ENCODE measurements around the gene EPB41L4B.

Gene EPB41L4B

GRCh38 chr9:109192732-109193361 is 128.0 kb downstream of the EPB41L4B start:
- DNase-seq = no peak

GRCh38 chr9:109191746-109192145 is 129.1 kb downstream of the EPB41L4B start:
- DNase-seq = no peak

DNA sequence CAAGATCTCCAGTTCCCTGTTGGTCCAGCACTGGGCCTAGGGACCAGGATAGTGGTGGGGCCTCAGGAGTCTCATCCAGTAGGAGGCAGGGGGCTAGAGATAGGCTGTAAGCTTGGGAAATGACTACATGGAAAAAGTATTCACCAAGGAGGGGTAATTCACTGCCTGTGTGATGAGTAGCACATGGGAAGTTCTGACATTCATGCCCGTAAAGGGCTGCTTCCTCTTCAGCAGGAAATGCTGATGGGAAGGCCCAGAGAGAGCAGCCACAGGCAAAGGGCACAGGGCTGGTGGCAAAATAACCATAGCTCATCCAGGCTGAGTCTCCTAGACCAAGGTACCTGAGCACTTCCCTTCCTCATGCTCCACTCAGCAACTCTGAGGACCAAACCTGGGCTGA is 130.7 kb downstream of the EPB41L4B start:
- DNase-seq = no peak

DNA sequence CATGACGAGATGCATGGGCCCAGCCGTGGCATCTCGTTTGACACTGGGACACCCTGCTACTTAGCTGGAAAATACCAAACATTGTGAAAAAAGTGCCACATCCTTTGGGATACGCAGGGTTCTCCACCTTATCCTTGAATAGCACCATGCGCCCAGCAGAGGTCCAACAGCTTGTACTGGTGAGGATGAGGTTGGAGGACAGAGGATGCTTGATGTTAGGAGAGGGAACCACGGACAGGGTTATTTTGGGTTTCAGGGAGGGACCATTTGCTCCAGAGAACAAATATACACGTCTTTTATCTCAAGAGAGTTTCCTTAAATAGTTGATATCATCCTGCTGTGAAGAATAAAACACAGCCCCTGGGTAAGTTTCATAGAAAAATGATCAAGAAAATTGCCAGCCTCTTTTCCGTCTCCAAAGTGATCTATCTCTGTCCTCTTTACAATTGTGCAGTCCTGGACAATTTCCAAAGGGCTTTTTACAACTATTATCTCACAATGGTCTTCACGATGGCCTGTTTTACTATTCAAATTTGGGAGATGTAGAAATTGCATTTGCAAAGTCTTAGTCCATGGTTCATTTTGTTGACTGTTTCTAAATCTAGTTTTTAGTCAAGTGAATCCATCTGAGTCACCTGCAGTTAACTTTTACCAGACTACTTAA is 133.9 kb downstream of the EPB41L4B start:
- DNase-seq = no peak

DNA sequence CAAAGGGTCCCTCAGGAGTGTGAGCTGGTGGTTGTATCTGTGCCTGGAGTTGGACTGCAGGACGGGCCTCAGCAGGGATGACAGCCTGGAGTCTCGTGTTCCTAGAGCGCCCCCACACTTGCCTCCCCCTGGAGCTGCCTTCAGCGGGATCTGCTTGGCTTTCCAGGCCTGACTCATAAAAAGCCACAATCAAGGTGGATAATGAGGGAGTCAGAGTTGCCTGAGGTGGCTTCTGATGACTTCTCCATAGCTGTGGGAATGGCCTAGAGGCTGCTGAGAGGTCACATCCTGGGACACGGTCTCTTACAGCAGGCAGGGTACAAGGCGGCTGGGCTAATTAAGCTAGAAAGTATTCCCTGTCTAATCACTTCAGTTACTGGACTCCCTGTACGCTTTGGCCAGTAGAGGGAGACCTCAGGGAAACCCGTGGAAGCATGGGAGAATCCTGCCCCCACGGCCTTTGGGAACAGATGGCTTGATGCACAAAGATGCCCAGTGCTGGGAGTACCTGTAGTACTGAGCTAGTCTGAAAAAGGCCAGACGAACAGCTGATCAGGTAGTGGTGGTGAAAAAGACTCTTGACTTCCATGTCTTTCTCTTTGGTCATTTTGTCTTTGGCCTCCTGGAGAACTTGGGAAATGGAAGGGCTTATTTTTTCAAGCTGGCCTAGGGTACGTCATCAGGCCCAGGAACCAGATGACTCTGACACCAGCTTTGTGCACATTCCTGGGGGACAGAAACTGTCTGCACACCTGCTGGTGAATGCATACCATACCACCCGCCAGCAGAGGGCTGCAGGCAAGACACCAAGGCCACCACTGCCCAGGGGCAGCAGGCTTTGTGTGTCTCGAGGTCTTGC is 137.7 kb downstream of the EPB41L4B start:
- no peak for DNase-seq

DNA sequence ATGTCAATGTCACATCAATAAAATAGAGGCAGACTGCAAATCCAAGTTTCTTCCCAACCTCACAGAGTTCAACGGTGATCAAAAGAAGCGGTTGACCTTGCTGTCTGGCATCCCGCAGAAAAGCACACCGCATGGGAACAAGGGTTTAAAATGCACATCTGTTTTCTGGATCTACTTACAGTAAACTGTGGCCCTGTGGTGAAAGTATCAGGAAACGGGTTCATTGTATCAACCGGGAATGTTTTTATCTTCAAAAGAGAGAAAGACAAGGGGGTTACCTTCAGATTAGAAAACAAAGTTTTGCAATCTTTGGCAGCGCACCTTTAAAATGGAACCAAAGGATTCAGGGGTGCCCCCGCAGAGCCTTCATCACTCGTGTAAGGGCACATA is 138.3 kb downstream of the EPB41L4B start:
- no peak for DNase-seq

DNA sequence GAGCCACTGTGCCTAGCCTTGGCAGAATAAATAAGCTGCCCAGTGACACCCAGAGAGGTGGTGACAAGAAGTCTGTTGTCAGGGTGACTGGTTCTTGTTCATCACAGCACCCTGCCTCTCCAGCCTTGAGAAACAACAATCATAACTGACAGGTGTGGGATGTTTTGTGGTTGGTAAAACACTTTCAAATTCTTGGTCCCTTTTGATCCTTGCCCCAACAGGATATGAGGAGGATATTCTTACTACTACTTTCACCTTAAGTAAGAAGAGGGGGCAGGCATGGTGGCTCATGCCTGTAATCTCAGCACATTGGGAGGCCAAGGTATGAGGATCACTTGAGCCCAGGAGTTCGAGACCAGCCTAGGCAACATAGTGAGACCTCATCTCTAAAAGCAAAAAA is 139.6 kb downstream of the EPB41L4B start:
- no peak for DNase-seq

DNA sequence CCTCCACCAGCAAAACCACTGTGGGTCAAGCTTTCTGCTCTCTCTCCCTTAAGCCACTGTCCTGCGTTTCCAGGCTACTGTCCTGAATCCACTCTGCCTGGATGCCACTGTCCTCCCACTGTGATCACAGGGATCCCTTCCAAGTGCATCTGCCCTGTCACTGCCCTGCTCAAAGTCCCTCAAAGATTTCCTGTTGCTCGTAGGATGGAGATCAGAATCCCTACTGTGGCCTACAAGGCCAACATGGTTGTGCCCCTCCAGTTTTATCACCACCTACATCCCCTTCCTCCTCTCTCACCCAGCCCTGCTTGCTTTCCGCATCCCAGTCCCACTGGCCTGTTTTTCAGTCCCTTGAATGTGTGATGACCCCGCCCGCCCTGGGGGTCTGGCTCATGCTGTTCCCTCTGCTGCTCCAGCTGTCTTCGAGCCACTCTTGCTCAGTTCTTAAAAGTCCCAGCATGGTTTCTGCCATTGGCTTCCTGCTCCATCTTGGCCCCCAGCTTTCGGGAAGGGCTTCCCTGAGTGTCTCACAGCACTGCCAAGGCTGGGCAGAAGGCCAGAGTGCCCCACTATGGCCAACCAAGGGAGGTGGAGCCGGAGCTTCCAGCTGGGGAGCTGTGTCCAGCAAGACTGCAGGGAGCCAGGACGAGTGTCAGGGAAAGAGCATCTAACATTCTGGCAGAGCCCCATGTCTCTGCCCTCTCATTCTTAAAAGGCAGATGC is 140.9 kb downstream of the EPB41L4B start:
- DNase-seq = no peak

DNA sequence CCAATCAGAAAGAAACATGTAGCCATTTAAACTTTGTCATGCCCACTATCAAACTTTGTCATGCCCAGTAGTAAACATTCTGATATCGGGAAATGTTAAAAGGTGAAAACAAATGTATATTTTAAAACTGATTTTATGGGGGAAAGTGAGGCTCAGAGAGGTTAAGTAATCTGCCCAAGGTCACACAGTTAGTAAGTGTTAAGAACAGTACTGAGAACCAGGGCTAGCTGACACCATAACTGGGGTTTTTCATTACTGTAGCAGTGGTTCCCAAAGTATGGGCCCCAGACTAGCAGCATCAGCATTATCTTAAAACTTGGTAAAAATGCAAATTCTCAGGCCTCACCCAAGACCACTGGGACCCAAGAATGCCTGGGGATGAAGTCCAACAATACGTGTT is 143.9 kb downstream of the EPB41L4B start:
- no peak for DNase-seq

DNA sequence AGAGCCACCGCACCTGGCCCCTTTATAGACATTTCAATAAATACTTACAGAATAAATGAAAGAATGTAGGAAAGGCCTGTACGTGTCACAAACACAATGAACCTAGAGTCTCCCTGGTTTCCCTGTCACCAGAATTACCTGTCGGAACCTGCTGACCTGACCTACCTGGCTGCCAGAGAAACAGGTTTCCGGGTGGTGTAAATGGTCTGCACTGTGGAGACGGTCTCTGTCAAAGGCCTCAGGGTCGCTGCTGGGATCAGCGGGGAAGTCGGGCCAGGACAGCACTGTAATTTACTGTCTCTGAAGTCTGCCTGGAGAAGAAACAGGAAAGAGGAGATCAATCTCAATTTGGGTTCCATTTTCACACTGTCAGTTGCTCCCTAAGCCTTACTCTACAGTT is 144.5 kb downstream of the EPB41L4B start:
- no peak for DNase-seq

DNA sequence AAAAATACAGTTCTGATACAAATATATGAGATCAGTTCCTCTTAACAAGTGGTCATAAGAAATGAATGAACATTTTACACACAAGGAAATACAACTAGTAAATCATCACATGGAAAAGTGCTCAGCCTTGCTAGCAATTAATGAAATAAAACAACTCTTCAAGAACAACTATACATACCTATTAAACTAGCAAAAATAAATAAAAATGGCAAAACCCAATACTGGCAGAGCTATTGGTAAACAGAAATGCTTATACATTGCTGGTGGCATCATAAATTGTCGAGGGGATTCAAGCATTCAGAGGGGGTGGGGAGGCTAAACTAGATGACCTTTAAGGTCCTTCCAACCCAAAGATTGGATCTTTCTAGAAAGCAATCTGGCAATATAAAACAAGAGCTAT is 147.9 kb downstream of the EPB41L4B start:
- DNase-seq = no peak

DNA sequence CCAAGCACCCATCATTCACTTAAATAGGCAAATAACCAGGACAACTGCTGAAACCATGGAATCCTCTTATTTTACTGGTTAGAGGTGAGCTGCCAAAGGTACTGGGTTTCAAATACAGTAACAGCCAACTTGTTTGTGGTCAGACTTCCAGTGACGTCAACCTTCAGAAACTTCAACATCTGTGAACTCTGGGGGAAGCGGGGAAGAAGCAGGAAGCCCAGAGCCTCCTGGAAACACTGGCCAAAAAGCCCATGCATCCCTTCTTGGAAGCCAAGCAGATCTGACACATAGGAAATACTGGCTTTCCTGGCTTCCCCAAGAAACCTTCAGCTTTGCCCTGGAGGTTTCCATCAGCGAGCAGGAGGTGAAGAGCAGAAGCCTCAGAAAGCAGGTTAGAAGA is 148.9 kb downstream of the EPB41L4B start:
- DNase-seq = no peak

DNA sequence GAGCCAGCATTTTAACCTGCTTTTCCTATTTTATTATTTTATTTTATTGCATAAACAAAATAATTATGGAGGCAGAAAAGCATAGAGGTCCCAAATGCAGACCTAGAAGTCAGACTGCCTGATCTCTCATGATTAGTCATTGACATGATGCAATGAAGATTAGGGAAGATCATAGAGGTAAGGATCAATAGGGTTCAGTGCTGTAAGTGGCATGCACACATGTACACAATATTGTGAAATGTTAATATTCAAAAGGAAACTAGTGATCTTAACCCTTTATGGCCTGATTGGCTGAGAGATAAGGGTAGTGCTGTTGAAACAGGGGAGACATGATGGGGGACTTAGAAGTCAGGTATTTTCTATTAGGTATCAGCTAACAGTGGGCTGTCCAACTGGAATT is 152.7 kb downstream of the EPB41L4B start:
- no peak for DNase-seq

DNA sequence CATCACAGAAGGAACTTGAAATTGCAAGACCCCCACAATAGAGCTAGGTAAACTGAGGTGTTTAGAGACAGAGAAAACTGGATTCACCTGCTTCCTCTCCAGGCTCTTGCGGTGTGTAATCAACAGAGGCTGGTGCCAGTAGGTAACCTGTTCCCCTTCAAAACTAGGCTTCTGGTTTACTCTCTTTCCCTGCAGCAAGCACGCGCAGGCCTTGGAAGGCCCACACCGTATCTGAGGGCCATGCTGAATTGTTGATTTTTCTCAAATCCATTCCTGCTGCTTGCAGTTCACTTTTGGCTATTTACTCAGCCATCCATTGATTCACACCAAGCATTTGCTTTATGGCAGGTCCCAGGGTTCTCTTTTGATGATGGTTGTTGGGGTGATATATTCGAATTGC is 153.1 kb downstream of the EPB41L4B start:
- no peak for DNase-seq

DNA sequence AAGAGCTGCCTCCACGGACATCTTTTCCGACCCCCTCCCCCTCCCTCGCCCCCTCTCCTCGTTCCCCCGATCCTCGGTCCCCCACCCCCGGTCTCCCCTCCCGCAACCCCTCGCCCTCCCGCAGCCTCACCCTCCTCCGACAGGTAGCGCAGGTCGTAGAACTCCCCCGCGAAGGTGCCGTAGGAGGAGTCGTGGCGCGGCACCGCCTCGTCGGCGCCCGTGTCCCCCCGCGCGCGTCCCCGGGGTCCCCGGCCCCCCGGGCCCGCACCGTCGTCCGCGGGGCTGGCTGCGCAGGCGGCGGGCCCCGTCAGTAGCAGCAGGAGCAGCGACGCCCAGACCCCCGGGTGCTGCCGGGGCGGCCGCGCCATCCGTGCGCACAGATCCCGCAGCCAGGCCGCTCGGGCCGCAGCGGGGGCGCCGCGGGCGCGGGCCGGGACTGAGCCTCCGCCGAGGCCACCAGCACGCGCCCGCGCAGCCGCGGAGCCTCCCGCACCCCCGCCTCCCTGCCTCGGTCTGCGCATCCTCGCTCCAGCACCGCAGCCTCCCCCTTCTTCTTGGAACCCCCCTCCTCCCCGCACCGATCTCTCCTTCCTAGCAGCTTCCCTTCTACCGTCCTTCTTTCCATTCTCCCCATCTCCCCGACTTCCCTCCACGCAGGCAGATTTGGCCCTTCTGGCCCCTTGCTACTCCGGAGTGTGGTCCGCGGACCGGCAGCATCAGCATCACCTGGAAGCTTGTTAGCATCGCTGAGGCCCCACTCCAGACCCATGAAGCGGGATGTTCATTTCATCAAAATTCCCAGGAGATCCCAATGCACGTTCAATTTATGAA is 153.9 kb downstream of the EPB41L4B start, which contains the start of gene FRRS1L:
Gene FRRS1L, minus strand, starts transcription at position 479 of the 831 bp plus-strand sequence. Its CDS starts 111 bp downstream, at position 368.
- DNase-seq = no peak

DNA sequence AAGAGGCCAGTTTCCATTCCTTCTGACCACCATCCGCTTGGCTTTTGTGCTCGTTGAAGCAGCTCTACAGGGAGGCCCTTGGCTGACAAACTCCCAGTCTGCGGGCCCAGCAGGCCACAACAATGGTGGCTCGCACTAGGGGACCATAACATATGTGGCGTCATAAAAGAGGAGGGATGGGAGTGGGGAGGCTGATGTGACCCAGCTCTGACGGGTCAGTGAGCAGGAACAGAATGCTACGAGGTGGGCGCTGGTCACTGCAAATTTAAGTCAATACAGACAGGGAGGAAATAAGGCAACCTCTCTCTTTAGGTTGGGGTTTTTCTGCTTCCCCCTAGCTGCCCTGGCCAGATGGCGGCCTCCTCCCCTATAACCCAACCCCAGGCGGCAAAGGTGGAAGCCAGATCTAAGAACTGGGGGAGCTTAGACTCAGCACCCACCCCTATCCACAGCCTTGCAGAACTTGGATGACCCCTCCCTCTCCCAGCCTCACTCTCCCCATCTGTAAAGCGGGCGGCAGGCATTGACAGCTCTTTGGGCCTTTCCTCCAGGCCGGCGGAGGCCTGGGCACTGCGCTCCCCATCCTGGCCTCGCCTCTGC is 154.6 kb downstream of the EPB41L4B start:
- DNase-seq = no peak

DNA sequence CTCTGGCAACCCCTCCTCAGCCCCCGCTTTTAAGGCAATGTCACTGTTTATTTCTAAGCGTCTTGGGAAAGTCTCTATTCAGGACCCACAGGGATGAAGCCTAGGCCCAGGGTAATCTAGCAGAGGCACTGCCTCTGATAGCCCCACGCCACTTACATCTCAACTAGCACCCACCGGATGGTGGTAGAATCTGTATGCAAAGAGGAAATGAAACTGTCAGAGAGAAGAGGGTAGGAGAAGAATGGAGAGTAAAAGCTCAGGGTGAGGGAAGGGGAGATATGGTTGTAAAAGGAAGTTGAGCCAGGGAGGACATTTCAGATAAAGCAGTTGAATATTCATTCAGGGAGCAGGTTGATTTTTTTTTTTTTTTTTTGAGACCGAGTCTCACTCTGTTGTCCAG is 156.8 kb downstream of the EPB41L4B start:
- DNase-seq = no peak

DNA sequence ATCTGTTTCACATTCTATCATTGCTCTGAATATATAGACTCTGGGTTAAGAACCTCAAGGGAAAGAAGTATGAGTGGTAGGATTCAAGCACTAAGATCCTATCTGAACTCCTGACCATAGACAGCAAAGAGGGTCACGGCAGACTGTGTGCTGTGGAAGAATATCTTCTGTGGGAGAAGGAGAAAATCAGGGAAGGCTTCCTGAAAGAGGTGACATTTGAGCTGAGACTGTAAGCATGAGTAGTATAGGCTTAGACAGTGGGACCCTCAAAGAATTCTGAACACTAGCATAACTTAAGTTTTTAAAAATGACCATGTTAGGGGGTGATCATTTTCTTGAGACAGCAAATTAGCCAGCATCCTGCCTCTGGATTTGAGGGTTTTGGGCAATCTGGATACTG is 157.7 kb downstream of the EPB41L4B start:
- no peak for DNase-seq

GRCh38 chr9:109162677-109163076 is 158.2 kb downstream of the EPB41L4B start:
- DNase-seq = no peak

DNA sequence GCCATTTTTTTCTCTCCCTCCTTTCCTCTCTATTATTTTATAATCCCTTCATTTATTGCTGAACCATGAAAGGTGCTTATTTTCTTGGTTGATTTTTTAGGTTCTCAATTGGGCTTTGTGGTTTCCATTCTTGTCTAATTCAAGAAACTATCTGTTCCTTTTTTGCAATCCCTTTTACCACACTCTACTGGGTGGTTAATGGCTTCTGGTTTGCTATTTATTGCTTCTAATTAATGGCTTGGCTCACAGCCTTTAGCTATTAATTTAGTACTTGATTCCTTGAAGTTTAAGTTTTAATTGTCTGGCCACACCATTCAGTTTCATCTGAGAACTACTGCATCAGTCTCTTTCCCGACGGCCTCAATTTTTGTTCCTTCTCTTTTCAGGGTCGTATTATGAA is 159.4 kb downstream of the EPB41L4B start:
- DNase-seq = no peak

GRCh38 chr9:109159583-109159982 is 161.3 kb downstream of the EPB41L4B start:
- no peak for DNase-seq

GRCh38 chr9:109158651-109159050 is 162.2 kb downstream of the EPB41L4B start:
- DNase-seq = no peak
